GM21717 (cell line): ENCODE measurements around the gene ARF6.
"Not testable (repeated sequence)": the region's sequence is repeated elsewhere in the genome, so short reads cannot be mapped to it uniquely, and the experiment has no call there.

Source experiments
- ATAC-seq: cut with Tn5 transposase; IDR thresholded peaks from one replicate; pipeline ENCODE4 v1.9.1; 2021; ENCODE audit warnings: mild to moderate bottlenecking, moderate library complexity; ENCODE audit not compliant: unreplicated experiment

The ARF6 gene

GRCh38 chr14:49875640-49876198, 17.2 kb upstream of the ARF6 start:
- ATAC-seq: no peak

- no peak for ATAC-seq
Observed at GRCh38 chr14:49876563-49877127, 16.2 kb upstream of the ARF6 start.

- ATAC-seq: peak; percentile 76
Observed at GRCh38 chr14:49879646-49880204, 13.2 kb upstream of the ARF6 start.

- ATAC-seq: no peak
Observed at GRCh38 chr14:49880267-49881064, 12.4 kb upstream of the ARF6 start.

GRCh38 chr14:49881350-49882001, 11.4 kb upstream of the ARF6 start:
- no peak for ATAC-seq

- ATAC-seq: no peak
Observed at GRCh38 chr14:49882826-49883694, 9.8 kb upstream of the ARF6 start.

GRCh38 chr14:49886523-49886922, 6.4 kb upstream of the ARF6 start:
- ATAC-seq: no peak

- ATAC-seq: no peak
Observed at GRCh38 chr14:49888293-49888692, 4.6 kb upstream of the ARF6 start.

- ATAC-seq: peak; percentile 20
Observed at GRCh38 chr14:49892301-49892635, 614 bp upstream of the ARF6 start.

GRCh38 chr14:49893309-49894213, 679 bp downstream of the ARF6 start:
- peak; percentile 43 for ATAC-seq

- ATAC-seq: not testable (repeated sequence)
Observed at GRCh38 chr14:49894214-49895107, 1.6 kb downstream of the ARF6 start.

- ATAC-seq: no peak
Observed at GRCh38 chr14:49895480-49895879, 2.6 kb downstream of the ARF6 start.

GRCh38 chr14:49896272-49896671, 3.4 kb downstream of the ARF6 start:
- ATAC-seq: not testable (repeated sequence)

- no peak for ATAC-seq
Observed at GRCh38 chr14:49896966-49897365, 4.1 kb downstream of the ARF6 start.

GRCh38 chr14:49897414-49897813, 4.5 kb downstream of the ARF6 start:
- ATAC-seq: no peak

- ATAC-seq: no peak
Observed at GRCh38 chr14:49897965-49898364, 5.1 kb downstream of the ARF6 start.

- ATAC-seq: no peak
Observed at GRCh38 chr14:49898485-49898884, 5.6 kb downstream of the ARF6 start.

- no peak for ATAC-seq
Observed at GRCh38 chr14:49900973-49901372, 8.1 kb downstream of the ARF6 start.
